Measurements from ENCODE around the gene B3GALT6. TPM values are rescaled to one million over a fixed set of nuclear protein-coding genes. Genes with fewer than 3 reads are reported as not detected.
A peak's percentile ranks its signal among the peaks of the same experiment; 100 is the strongest.

B3GALT6 gene
- total RNA-seq, 6 experiments from 2014 or later = 24.5 to 35.7 (median 25.8) TPM

GRCh38 chr1:1204425-1204920, 27.6 kb upstream of the B3GALT6 start:
- H3K4me3 Mint-ChIP-seq = no peak overlapping the region

GRCh38 chr1:1204998-1205768, 26.9 kb upstream of the B3GALT6 start:
- no peak overlapping the region for H3K4me3 Mint-ChIP-seq
- DNase-seq = no peak
- TF ChIP-seq CTCF (IDR thresholded peaks at IDR 0.05) = no peak
- no peaks in the 10 kb centered on the region for H3K9me3 Mint-ChIP-seq
- no peak overlapping the region for H3K27ac Mint-ChIP-seq
- peaks cover 13% of the 10 kb centered on the region for H3K4me1 Mint-ChIP-seq (ENCODE audit: low read depth)
- no peaks in the 10 kb centered on the region for H3K27me3 Mint-ChIP-seq (ENCODE audit: insufficient read depth)
- H3K36me3 Mint-ChIP-seq (ENCODE audit: low read depth) = no peaks in the 10 kb centered on the region

More at GRCh38 chr1:1204425-1204920, 27.6 kb upstream of the B3GALT6 start:
- Mint-ChIP-seq H3K9me3 (no peaks in the 10 kb centered on the region), H3K4me1 (ENCODE audit: low read depth) (peaks cover 13% of the 10 kb centered on the region), H3K36me3 (ENCODE audit: low read depth) (no peaks in the 10 kb centered on the region), H3K27ac (no peak overlapping the region), H3K27me3 (ENCODE audit: insufficient read depth) (no peaks in the 10 kb centered on the region)
- no peak for DNase-seq
- no peak for TF ChIP-seq CTCF (IDR thresholded peaks at IDR 0.05)

GRCh38 chr1:1205769-1206375, 26.2 kb upstream of the B3GALT6 start:
- Mint-ChIP-seq H3K27ac (no peak overlapping the region), H3K27me3 (ENCODE audit: insufficient read depth) (no peaks in the 10 kb centered on the region), H3K4me1 (ENCODE audit: low read depth) (peaks cover 13% of the 10 kb centered on the region), H3K4me3 (no peak overlapping the region), H3K9me3 (no peaks in the 10 kb centered on the region), H3K36me3 (ENCODE audit: low read depth) (no peaks in the 10 kb centered on the region)
- DNase-seq = no peak
- TF ChIP-seq CTCF (IDR thresholded peaks at IDR 0.05) = no peak

GRCh38 chr1:1206376-1206965, 25.6 kb upstream of the B3GALT6 start, which contains the start of gene TNFRSF18:
TNFRSF18 (minus strand) TSS chr1:1206592; CDS start chr1:1206571, 21 bp downstream.
- peaks cover 13% of the 10 kb centered on the region for H3K4me1 Mint-ChIP-seq (ENCODE audit: low read depth)
- H3K9me3 Mint-ChIP-seq = no peaks in the 10 kb centered on the region
- no peaks in the 10 kb centered on the region for H3K27me3 Mint-ChIP-seq (ENCODE audit: insufficient read depth)
- no peak within 1 kb of the TSS for H3K4me3 Mint-ChIP-seq
- DNase-seq = no peak
- no peak within 1 kb of the TSS for H3K27ac Mint-ChIP-seq
- no peaks in the 10 kb centered on the region for H3K36me3 Mint-ChIP-seq (ENCODE audit: low read depth)
- TF ChIP-seq CTCF (IDR thresholded peaks at IDR 0.05) = no peak

GRCh38 chr1:1206966-1207531, 25.0 kb upstream of the B3GALT6 start:
- H3K4me3 Mint-ChIP-seq = no peak overlapping the region
- TF ChIP-seq CTCF (IDR thresholded peaks at IDR 0.05) = peak; percentile 17
- no peak for DNase-seq
- peaks cover 13% of the 10 kb centered on the region for H3K4me1 Mint-ChIP-seq (ENCODE audit: low read depth)
- H3K36me3 Mint-ChIP-seq (ENCODE audit: low read depth) = no peaks in the 10 kb centered on the region
- H3K9me3 Mint-ChIP-seq = no peaks in the 10 kb centered on the region
- no peaks in the 10 kb centered on the region for H3K27me3 Mint-ChIP-seq (ENCODE audit: insufficient read depth)
- no peak overlapping the region for H3K27ac Mint-ChIP-seq

All from HFFc6 (cell line).